K562 (cell line): ENCODE results near the gene DEFB127. TPM values are rescaled to one million over a fixed set of nuclear protein-coding genes. Genes with fewer than 3 reads are reported as not detected.

Experiments used
- ATAC-seq: fragments of 200-7000 bp; cut with Tn5 transposase; 3 replicates; pipeline ENCODE4 v1.9.1; 2020; ENCODE audit warnings: moderate library complexity
- BruUV-seq: library from RNA; stranded (reverse); fragments of 400-500 nt; replicated peaks from 2 replicates; lab custom pipeline; 2021; lab: Mats Ljungman, UMichigan
- CTCF ChIA-PET: fragments of 300-600 bp; formaldehyde crosslinking; extraction: SDS; loops from one replicate; lab custom pipeline; 2021; ENCODE audit warnings: low intra/inter-chr PET ratio; lab: Yijun Ruan, JAX
- POLR2A ChIA-PET: fragments of 300-600, 350-650 bp; sonication (Branson Sonifier 250); formaldehyde crosslinking; extraction: SDS; loops from one replicate; lab custom pipeline; 2021; ENCODE audit warnings: antibody characterized with exemption, inconsistent platforms; lab: Yijun Ruan, JAX
- DNase-seq, 4 experiments: peaks; one replicate each; pipeline versions ENCODE4 v3.0.0 to v3.0.0-alpha.2; 2011 to 2018; ENCODE audit warnings: low spot score in 3 of 4, mixed read lengths in 3 of 4; ENCODE audit errors: extremely low read depth in 1 of 4
- FAIRE-seq: peaks from 2 replicates; lab custom pipeline; 2011; peaks lifted over from hg19 to GRCh38; lab: Jason Lieb, UNC
- H2AFZ ChIP-seq: 2 replicates; pipeline ENCODE4 v1.6.0; 2011; ENCODE audit warnings: low read depth, low read length, control low read depth, inconsistent platforms
- H3K27ac ChIP-seq: fragments of 200-600 bp; 3 replicates; pipeline ENCODE4 v1.8.0; 2011; ENCODE audit warnings: low read depth, mild to moderate bottlenecking, control low read depth, inconsistent platforms, low read length, moderate library complexity, mixed read lengths; ENCODE audit errors: extremely low read depth
- H3K27me3 ChIP-seq, 2 experiments: fragments of 300-600 bp in 1 of 2; 2 replicates in 1 of 2; 3 replicates in 1 of 2; pipeline versions ENCODE4 v1.6.0 to v1.8.0; 2011; ENCODE audit warnings: inconsistent platforms in 2 of 2, low read length in 2 of 2, mild to moderate bottlenecking in 1 of 2, mixed read lengths in 1 of 2, moderate library complexity in 1 of 2; ENCODE audit not compliant: control insufficient read depth in 2 of 2, insufficient read depth in 2 of 2
- H3K36me3 ChIP-seq: fragments of 300-600 bp; 3 replicates; pipeline ENCODE4 v1.8.0; 2011; ENCODE audit warnings: mild to moderate bottlenecking, low read length, inconsistent platforms; ENCODE audit not compliant: control insufficient read depth, insufficient read depth
- H3K4me1 ChIP-seq, 2 experiments: fragments of 200-600 bp in 1 of 2; replicated peaks in 1 of 2; 2 replicates in 1 of 2; 3 replicates in 1 of 2; pipeline versions ENCODE4 v1.5.1 to v1.8.0; 2011; ENCODE audit warnings: inconsistent platforms in 2 of 2, low read length in 2 of 2, mild to moderate bottlenecking in 1 of 2, mixed read lengths in 1 of 2, moderate library complexity in 1 of 2; ENCODE audit not compliant: control insufficient read depth in 2 of 2, insufficient read depth in 2 of 2
- H3K4me2 ChIP-seq: 2 replicates; pipeline ENCODE4 v1.6.1; 2011; ENCODE audit warnings: low read length, control low read depth, inconsistent platforms, mixed read lengths; ENCODE audit not compliant: insufficient read depth
- H3K4me3 ChIP-seq: fragments of 200-600 bp; sonication (generic), shearing (Covaris generic); 2 replicates; pipeline ENCODE4 v1.5.1; 2016; ENCODE audit warnings: control low read depth, inconsistent platforms
- H3K79me2 ChIP-seq: fragments of 200-600 bp; 3 replicates; pipeline ENCODE4 v1.8.0; 2011; ENCODE audit warnings: low read length, inconsistent platforms; ENCODE audit not compliant: control insufficient read depth, insufficient read depth
- H3K9ac ChIP-seq, 2 experiments: 2 replicates each; pipeline versions ENCODE4 v1.6.0 to v1.6.1; 2011; ENCODE audit warnings: low read depth in 2 of 2, low read length in 2 of 2, control low read depth in 1 of 2, inconsistent platforms in 1 of 2, mild to moderate bottlenecking in 1 of 2, mixed read lengths in 1 of 2; ENCODE audit not compliant: insufficient read depth in 1 of 2
- H3K9me1 ChIP-seq: one replicate; pipeline ENCODE4 v1.6.0; 2011; ENCODE audit warnings: inconsistent platforms, mild to moderate bottlenecking, low read length, moderate library complexity; ENCODE audit not compliant: control insufficient read depth, insufficient read depth
- H3K9me3 ChIP-seq: replicated peaks from 2 replicates; pipeline ENCODE4 v1.5.1; 2011; ENCODE audit warnings: low read depth, low read length, inconsistent platforms; ENCODE audit not compliant: control insufficient read depth, insufficient read depth
- H4K20me1 ChIP-seq: replicated peaks from 2 replicates; pipeline ENCODE4 v1.6.1; 2011; ENCODE audit warnings: low read length, inconsistent platforms, mixed read lengths; ENCODE audit not compliant: control insufficient read depth, insufficient read depth
- CBX5 ChIP-seq: IDR thresholded peaks from 2 replicates; pipeline ENCODE4 v1.6.1; 2014; ENCODE audit warnings: low read depth, borderline replicate concordance
- CXXC5 ChIP-seq: fragments of 250-450 bp; sonication (Bioruptor Pico); IDR thresholded peaks from 2 replicates; pipeline ENCODE4 v1.8.0; 2022; ENCODE audit warnings: inconsistent platforms, mild to moderate bottlenecking, moderate library complexity
- DIDO1 ChIP-seq: fragments of 450-650 bp; IDR thresholded peaks from 2 replicates; pipeline ENCODE4 v1.6.1; 2016; ENCODE audit warnings: low read depth, missing biosample characterization, missing genetic modification characterization
- ETV5 ChIP-seq: sonication (generic); formaldehyde crosslinking; IDR thresholded peaks from 2 replicates; pipeline ENCODE4 v1.4.0; 2020; ENCODE audit warnings: low read depth, mild to moderate bottlenecking, missing genetic modification reagents
- FOXJ3 ChIP-seq: sonication (generic); formaldehyde crosslinking; IDR thresholded peaks from 2 replicates; pipeline ENCODE4 v1.4.0; 2020; ENCODE audit warnings: mild to moderate bottlenecking, missing genetic modification reagents
- FOXK2 ChIP-seq, 2 experiments: fragments of 450-650 bp; IDR thresholded peaks in 1 of 2; conservative IDR thresholded peaks in 1 of 2; 2 replicates each; pipeline ENCODE4 v1.6.1; 2016; ENCODE audit warnings: low read depth in 2 of 2, mild to moderate bottlenecking in 1 of 2
- HCFC1 ChIP-seq: IDR thresholded peaks from 2 replicates; pipeline ENCODE4 v1.6.1; 2012; ENCODE audit warnings: low read depth, low read length, improper control_type of control experiment
- HMGXB4 ChIP-seq: sonication (generic); formaldehyde crosslinking; IDR thresholded peaks from 2 replicates; pipeline ENCODE4 v1.8.1; 2023; ENCODE audit warnings: mild to moderate bottlenecking, missing genetic modification reagents
- NFRKB ChIP-seq: fragments of 450-650 bp; IDR thresholded peaks from 2 replicates; pipeline ENCODE4 v1.6.1; 2016; ENCODE audit warnings: low read depth
- PHB2 ChIP-seq: fragments of 450-650 bp; IDR thresholded peaks from 2 replicates; pipeline ENCODE4 v1.6.1; 2017; ENCODE audit warnings: low read depth
- TFAM ChIP-seq: fragments of 250-450 bp; sonication (Bioruptor Pico); conservative IDR thresholded peaks from 2 replicates; pipeline ENCODE4 v1.5.0; 2021; ENCODE audit warnings: mild to moderate bottlenecking, moderate library complexity
- ZEB2 ChIP-seq: fragments of 450-650 bp; IDR thresholded peaks from 2 replicates; pipeline ENCODE4 v1.6.1; 2016
- ZNF232 ChIP-seq: sonication (generic); formaldehyde crosslinking; IDR thresholded peaks from 2 replicates; pipeline ENCODE4 v1.8.0; 2022; ENCODE audit warnings: mild to moderate bottlenecking, missing genetic modification reagents
- WGBS: fragments of 100-300 bp; shearing (Covaris generic); methylation state at CpG from one replicate; pipeline ENCODE4 v1.1.6; 2016; ENCODE audit warnings: low coverage, mixed read lengths; ENCODE audit not compliant: insufficient coverage; ENCODE audit errors: missing lambda C conversion rate; 5-methylcytosine and 5-hydroxymethylcytosine counted together
- in situ Hi-C: fragments of 300-500 bp; cut with MboI; formaldehyde crosslinking; loops from 4 replicates; pipeline ENCODE4 v1.15.0; 2018; ENCODE audit warnings: inconsistent platforms, mixed read lengths
- intact Hi-C: fragments of 100-400 bp; cut with micrococcal nuclease; formaldehyde crosslinking; loops from 2 replicates; pipeline ENCODE4 v1.14.2; 2022
- polyA plus RNA-seq, 8 experiments: library from polyadenylated mRNA; depleted of rRNA in 4 of 8; stranded (reverse) in 5 of 8; unstranded in 3 of 8; fragments of >200 nt; fragmentation: Nextera tagmentation in 2 of 8; fragmentation: Illumina TruSeq in 1 of 8; extraction: Ambion mirVana in 2 of 8; extraction: Trizol in 1 of 8; gene quantifications; 2 replicates each; pipeline versions ENCODE4 v1.2.1 to v1.2.3, GENCODE V29; 2011 to 2014; ENCODE audit warnings: inconsistent platforms in 1 of 8, missing spikeins in 1 of 8
- total RNA-seq, 7 experiments: library from RNA; depleted of rRNA in 6 of 7; stranded (reverse); fragments of >200 nt in 6 of 7; fragmentation: Illumina TruSeq in 2 of 7; extraction: Trizol in 2 of 7; gene quantifications; 2 replicates each; pipeline versions ENCODE4 v1.2.1 to v1.2.3, GENCODE V29; 2011 to 2021; ENCODE audit warnings: low replicate concordance in 1 of 7
- TF ChIP-seq, protein P1 (sequence below): fragments of 450-650 bp; IDR thresholded peaks from one replicate; pipeline ENCODE4 v1.6.1; 2018; ENCODE audit warnings: mild to moderate bottlenecking, moderate library complexity; ENCODE audit not compliant: partially characterized antibody

DEFB127 gene
- total and polyA plus RNA-seq, 9 of the 15 experiments (the other 6 are each of a cell fraction or from before 2014, with no cell fraction given): not detected

- CTCF ChIA-PET: no interaction called here
- Histone ChIP-seq H3K9me1 (no peaks in the 10 kb centered on the region), H3K4me2 (no peak overlapping the region), H3K27me3 (no peaks in the 10 kb centered on the region), H3K79me2 (no peaks in the 10 kb centered on the region), H3K9ac (no peak overlapping the region), H4K20me1 (no peaks in the 10 kb centered on the region), H3K9me3 (no peaks in the 10 kb centered on the region), H3K27ac (no peak overlapping the region), H2AFZ (no peak overlapping the region), H3K36me3 (no peaks in the 10 kb centered on the region), H3K4me3 (no peak overlapping the region), H3K4me1 (no peaks in the 10 kb centered on the region)
- FAIRE-seq (no peak), ATAC-seq (no peak), DNase-seq (no peak)
- 7% methylated on average over 2 of the region's 3 CpGs for WGBS
- intact Hi-C loops: no loop called here
- BruUV-seq: no TSS peak
- TF ChIP-seq TFAM (CRISPR knock-in tag): no peak
- TF ChIP-seq CXXC5: no peak
- no peak for TF ChIP-seq NFRKB
- no peak for TF ChIP-seq HMGXB4 (CRISPR knock-in tag)
- no peak for TF ChIP-seq FOXJ3
- TF ChIP-seq HCFC1: no peak
- no peak for TF ChIP-seq CBX5
- TF ChIP-seq PHB2: no peak
- no peak for TF ChIP-seq DIDO1 (tag)
- no peak for TF ChIP-seq ETV5 (CRISPR knock-in tag)
- no peak for TF ChIP-seq ZEB2
- TF ChIP-seq, protein P1, sequence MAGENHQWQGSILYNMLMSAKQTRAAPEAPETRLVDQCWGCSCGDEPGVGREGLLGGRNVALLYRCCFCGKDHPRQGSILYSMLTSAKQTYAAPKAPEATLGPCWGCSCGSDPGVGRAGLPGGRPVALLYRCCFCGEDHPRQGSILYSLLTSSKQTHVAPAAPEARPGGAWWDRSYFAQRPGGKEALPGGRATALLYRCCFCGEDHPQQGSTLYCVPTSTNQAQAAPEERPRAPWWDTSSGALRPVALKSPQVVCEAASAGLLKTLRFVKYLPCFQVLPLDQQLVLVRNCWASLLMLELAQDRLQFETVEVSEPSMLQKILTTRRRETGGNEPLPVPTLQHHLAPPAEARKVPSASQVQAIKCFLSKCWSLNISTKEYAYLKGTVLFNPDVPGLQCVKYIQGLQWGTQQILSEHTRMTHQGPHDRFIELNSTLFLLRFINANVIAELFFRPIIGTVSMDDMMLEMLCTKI: no peak
- no peak for TF ChIP-seq ZNF232 (CRISPR knock-in tag)
- no peak for TF ChIP-seq FOXK2 (conservative IDR thresholded peaks at IDR 0.05 in 1 of 2, IDR thresholded peaks at IDR 0.05 in 1 of 2; ENCODE audit: low read depth in 2 of 2)
- POLR2A ChIA-PET: no interaction called here
- in situ Hi-C loops: no loop called here
Measured at GRCh38 chr20:164618-165017, 7.4 kb downstream of the DEFB127 start.
